Stomach (tissue), 9 donors: Measurements from ENCODE around the gene OR52R1. TPM values are rescaled to one million over a fixed set of nuclear protein-coding genes. Genes with fewer than 3 reads are reported as not detected.

Experiments
- DNase-seq, 2 donors: peaks; one replicate each; pipeline versions ENCODE4 v3.0.0 to v3.0.0-alpha.2; 2013 to 2019
- H3K27ac ChIP-seq, 5 donors: fragments of 200-600 bp in 4 of 5; sonication (generic) in 4 of 5; one replicate each; pipeline ENCODE4 v1.5.1; 2013 to 2019; ENCODE audit warnings: mild to moderate bottlenecking in 1 of 5, moderate library complexity in 1 of 5
- H3K27me3 ChIP-seq, 3 donors: fragments of 200-600 bp; sonication (generic); one replicate each; pipeline ENCODE4 v1.5.1; 2017 to 2019; ENCODE audit warnings: mixed run types in 1 of 3
- H3K36me3 ChIP-seq, 4 donors: fragments of 200-600 bp; sonication (generic); 1 replicate in 3 of 4; 2 replicates in 1 of 4; pipeline ENCODE4 v1.5.1; 2016 to 2019
- H3K4me1 ChIP-seq, 4 donors: fragments of 200-600 bp; sonication (generic); one replicate each; pipeline ENCODE4 v1.5.1; 2016 to 2019
- H3K4me3 ChIP-seq, 4 donors: fragments of 200-600 bp; sonication (generic) in 3 of 4; one replicate each; pipeline ENCODE4 v1.5.1; 2016 to 2019; ENCODE audit warnings: mild to moderate bottlenecking in 1 of 4
- H3K9me3 ChIP-seq, 4 donors: fragments of 200-600 bp; sonication (generic); one replicate each; pipeline ENCODE4 v1.5.1; 2016 to 2019
- CTCF ChIP-seq, 7 experiments: fragments of 450-650 bp in 4 of 7; fragments of 200-600 bp in 3 of 7; sonication (generic) in 3 of 7; IDR thresholded peaks; one replicate each; pipeline ENCODE4 v1.5.1; 2016 to 2019; ENCODE audit warnings: antibody characterized with exemption in 7 of 7, control low read depth in 2 of 7, mild to moderate bottlenecking in 1 of 7
- EP300 ChIP-seq: sonication (generic); formaldehyde crosslinking; IDR thresholded peaks from one replicate; pipeline ENCODE4 v1.6.1; 2017; ENCODE audit warnings: antibody characterized with exemption
- POLR2A ChIP-seq, 4 donors: fragments of 450-650 bp; IDR thresholded peaks; one replicate each; pipeline ENCODE4 v1.6.1; 2016; ENCODE audit warnings: antibody characterized with exemption in 4 of 4, control low read depth in 2 of 4, mild to moderate bottlenecking in 1 of 4, moderate library complexity in 1 of 4
- POLR2AphosphoS5 ChIP-seq, 3 donors: sonication (generic); formaldehyde crosslinking; IDR thresholded peaks; one replicate each; pipeline ENCODE4 v1.6.1; 2016; ENCODE audit warnings: antibody characterized with exemption in 3 of 3
- WGBS, 5 donors: extraction: QIAGEN DNeasy Blood & Tissue Kit in 3 of 5; methylation state at CpG; one replicate each; pipeline versions ENCODE4 v1.1.5 to v1.1.7; 2013 to 2018; 5-methylcytosine and 5-hydroxymethylcytosine counted together
- intact Hi-C: fragments of 100-400 bp; cut with DNase I; formaldehyde crosslinking; loops from one replicate; pipeline ENCODE4 v1.15.1; 2023; ENCODE audit warnings: low total_unique reads
- polyA plus RNA-seq, 3 donors: library from polyadenylated mRNA; stranded (reverse); fragments of 200-250 nt; gene quantifications; one replicate each; pipeline ENCODE4 v1.2.3, GENCODE V29; 2013
- total RNA-seq, 5 donors: library from RNA; depleted of rRNA; stranded (reverse); fragments of >200 nt; gene quantifications; one replicate each; pipeline versions ENCODE4 v1.1.0 to v1.2.3, GENCODE V29; 2014 to 2016
- donor health status: healthy with polysubstance abuse.
- donor health status: Bipolar disorder and iron deficiency.
- donor health status: healthy.

Gene OR52R1
- total and polyA plus RNA-seq, 8 donors: not detected

- intact Hi-C loops: no loop called here
- H3K4me3 ChIP-seq: no peak overlapping the region
- no peaks in the 10 kb centered on the region for H3K9me3 ChIP-seq
- no peaks in the 10 kb centered on the region for H3K27me3 ChIP-seq
- DNase-seq: no peak
- TF ChIP-seq EP300 (no peak), POLR2AphosphoS5 (IDR thresholded peaks at IDR 0.05) (no peak), CTCF (IDR thresholded peaks at IDR 0.05) (no peak), POLR2A (IDR thresholded peaks at IDR 0.05) (no peak)
- H3K36me3 ChIP-seq: no peaks in the 10 kb centered on the region
- H3K4me1 ChIP-seq: peaks cover 0 to 5% (median 0%) of the 10 kb centered on the region in 4 donors
- H3K27ac ChIP-seq: no peak overlapping the region
- WGBS, 5 donors: 60 to 74% (median 67%) methylated on average over 2 of the region's 2 CpGs
Observed at GRCh38 chr11:4830909-4831308, 26.7 kb upstream of the OR52R1 start.

- no peaks in the 10 kb centered on the region for H3K36me3 ChIP-seq
- no peaks in the 10 kb centered on the region for H3K27me3 ChIP-seq
- H3K4me3 ChIP-seq: no peak overlapping the region
- peaks cover 0 to 6% (median 0%) of the 10 kb centered on the region in 4 donors for H3K4me1 ChIP-seq
- no peak overlapping the region for H3K27ac ChIP-seq
- WGBS, 5 donors: 57 to 82% (median 73%) methylated on average over 1 of the region's 1 CpG
- H3K9me3 ChIP-seq: no peaks in the 10 kb centered on the region
- no peak for DNase-seq
- intact Hi-C loops: no loop called here
- TF ChIP-seq POLR2A (IDR thresholded peaks at IDR 0.05): no peak
- no peak for TF ChIP-seq CTCF (IDR thresholded peaks at IDR 0.05)
- no peak for TF ChIP-seq POLR2AphosphoS5 (IDR thresholded peaks at IDR 0.05)
- no peak for TF ChIP-seq EP300
Observed at GRCh38 chr11:4830346-4830745, 26.2 kb upstream of the OR52R1 start.

GRCh38 chr11:4826425-4826824 lies 22.2 kb upstream of the OR52R1 start:
- peak in 1 of 2 donors; percentile 35 for DNase-seq
- intact Hi-C loops: loop anchor here (10.0 kb wide), 1 partner anchor 192 kb away; the partner anchor contains the start of gene OR51D1
- H3K9me3 ChIP-seq: no peaks in the 10 kb centered on the region
- H3K4me3 ChIP-seq: no peak overlapping the region
- H3K36me3 ChIP-seq: no peaks in the 10 kb centered on the region
- peak overlapping the region in 1 of 5 donors; percentile 4 for H3K27ac ChIP-seq
- peaks cover 0 to 6% (median 0%) of the 10 kb centered on the region in 4 donors for H3K4me1 ChIP-seq
- TF ChIP-seq POLR2AphosphoS5 (IDR thresholded peaks at IDR 0.05): no peak
- no peak for TF ChIP-seq EP300
- TF ChIP-seq CTCF (IDR thresholded peaks at IDR 0.05): peak in 2 of 7 experiments; percentile 42 to 63
- no peak for TF ChIP-seq POLR2A (IDR thresholded peaks at IDR 0.05)
- H3K27me3 ChIP-seq: no peaks in the 10 kb centered on the region

- DNase-seq: no peak
- Histone ChIP-seq H3K9me3 (no peaks in the 10 kb centered on the region), H3K27ac (no peak overlapping the region), H3K4me3 (no peak overlapping the region), H3K36me3 (no peaks in the 10 kb centered on the region), H3K4me1 (peaks cover 0 to 6% (median 0%) of the 10 kb centered on the region in 4 donors), H3K27me3 (no peaks in the 10 kb centered on the region)
- intact Hi-C loops: loop anchor here (10.0 kb wide), 1 partner anchor 190 kb away; the partner anchor contains the start of gene OR51D1
- no peak for TF ChIP-seq EP300
- no peak for TF ChIP-seq POLR2AphosphoS5 (IDR thresholded peaks at IDR 0.05)
- no peak for TF ChIP-seq POLR2A (IDR thresholded peaks at IDR 0.05)
- no peak for TF ChIP-seq CTCF (IDR thresholded peaks at IDR 0.05)
Observed at GRCh38 chr11:4825132-4825531, 21.0 kb upstream of the OR52R1 start.
